ENCODE results near the gene TBC1D20. TPM values are rescaled to one million over a fixed set of nuclear protein-coding genes. Genes with fewer than 3 reads are reported as not detected.

Gene TBC1D20, protein sequence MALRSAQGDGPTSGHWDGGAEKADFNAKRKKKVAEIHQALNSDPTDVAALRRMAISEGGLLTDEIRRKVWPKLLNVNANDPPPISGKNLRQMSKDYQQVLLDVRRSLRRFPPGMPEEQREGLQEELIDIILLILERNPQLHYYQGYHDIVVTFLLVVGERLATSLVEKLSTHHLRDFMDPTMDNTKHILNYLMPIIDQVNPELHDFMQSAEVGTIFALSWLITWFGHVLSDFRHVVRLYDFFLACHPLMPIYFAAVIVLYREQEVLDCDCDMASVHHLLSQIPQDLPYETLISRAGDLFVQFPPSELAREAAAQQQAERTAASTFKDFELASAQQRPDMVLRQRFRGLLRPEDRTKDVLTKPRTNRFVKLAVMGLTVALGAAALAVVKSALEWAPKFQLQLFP
- 45.4 and 45.5 TPM in 2 replicates for total RNA-seq

DNA sequence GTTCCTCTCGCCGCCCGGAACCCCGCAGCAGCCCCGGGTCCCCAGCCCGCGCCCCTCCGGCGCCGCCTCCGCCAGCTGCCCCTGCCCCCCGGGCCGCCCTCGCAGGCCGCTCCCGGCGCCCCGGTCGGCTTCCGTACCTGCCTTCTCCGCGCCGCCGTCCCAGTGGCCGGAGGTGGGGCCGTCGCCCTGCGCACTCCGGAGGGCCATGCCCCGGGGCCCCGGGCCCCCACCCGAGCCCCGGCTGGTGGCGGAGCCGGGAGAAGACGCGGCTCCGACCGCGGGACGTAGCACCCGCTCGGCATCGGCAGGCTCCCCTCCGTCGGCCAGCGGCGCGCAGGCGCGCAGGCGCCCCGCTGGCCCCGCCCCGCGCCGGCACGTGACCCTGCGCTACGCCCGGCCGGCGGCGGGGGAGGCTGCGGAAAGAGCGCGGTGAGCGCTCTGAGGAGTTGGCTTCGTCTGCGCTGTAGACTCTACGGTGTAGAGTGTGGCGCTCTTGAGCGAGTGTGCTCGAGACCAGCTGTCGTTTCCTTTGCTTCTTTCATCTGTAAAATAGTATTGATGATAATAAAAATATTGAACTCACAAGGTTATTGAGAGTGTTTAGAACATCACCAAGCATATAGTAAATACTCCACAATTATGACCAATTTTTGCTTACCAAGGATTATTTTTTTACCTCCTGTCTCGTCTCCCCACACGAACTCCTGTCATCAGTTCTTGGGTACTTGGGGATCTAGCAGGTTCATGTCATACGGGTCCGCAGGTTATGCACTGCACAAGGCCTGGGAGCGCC, at the start of gene TBC1D20:
TSS of gene TBC1D20 (minus strand) at position 335 of the 793 bp plus-strand sequence. CDS start at position 207, 128 bp downstream.

DNA sequence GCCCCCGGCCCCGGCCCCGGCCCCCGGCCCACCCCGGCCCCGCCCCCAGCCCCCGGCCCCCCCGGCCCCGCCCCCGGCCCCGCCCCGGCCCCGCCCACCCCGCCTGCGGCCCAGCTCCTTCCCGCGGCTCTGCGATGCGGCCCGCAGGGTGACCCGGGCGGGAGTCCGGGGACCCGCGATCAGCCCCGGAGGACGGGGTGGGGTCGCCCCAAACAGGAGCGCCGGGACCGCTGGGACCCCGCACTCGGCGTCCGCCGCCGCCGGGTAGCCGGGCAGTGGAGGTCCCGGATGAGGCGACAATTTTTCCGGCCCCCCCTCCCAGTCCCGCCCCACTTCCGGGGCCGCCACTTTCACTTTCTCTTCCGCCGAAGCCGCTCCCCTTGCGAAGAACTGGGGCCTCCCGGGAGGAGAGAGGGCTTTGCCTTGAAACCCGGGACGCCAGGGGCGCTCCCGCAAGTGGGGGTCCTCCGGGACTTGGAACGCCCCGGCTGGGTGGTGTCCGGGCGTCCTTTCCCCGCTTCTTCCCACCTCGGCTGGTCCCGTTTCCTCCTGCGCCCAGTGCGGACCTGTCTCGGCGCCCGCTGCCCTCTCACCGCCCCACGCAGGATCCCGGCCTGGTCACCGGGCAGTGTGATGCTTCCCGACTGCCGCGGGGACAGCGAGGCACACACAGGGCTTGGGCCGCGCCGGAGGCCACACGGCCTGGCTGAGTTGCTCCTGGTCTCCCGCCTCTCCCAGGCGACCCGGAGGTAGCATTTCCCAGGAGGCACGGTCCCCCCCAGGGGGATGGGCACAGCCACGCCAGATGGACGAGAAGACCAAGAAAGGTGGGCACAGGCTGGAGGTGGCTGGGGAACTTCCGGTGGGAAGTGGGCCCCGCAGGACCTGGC, 54.1 kb downstream of the TBC1D20 start, which contains the start of gene RBCK1:
TSS of gene RBCK1 (plus strand) at position 347 of the 890 bp plus-strand sequence. CDS start at position 806, 459 bp downstream.

Small RNAs within 50 kb of the gene (small RNA-seq; reads per million reads assigned to genes)
- gene RF00019 = not detected

Other genes starting within 250 kb of the TBC1D20 start
- not detected in 2 replicates for gene DEFB129, start 235.3 kb downstream of the TBC1D20 start, total RNA-seq
- not detected in 2 replicates for gene DEFB132, start 204.8 kb downstream of the TBC1D20 start, total RNA-seq
- gene C20orf96, start 171.8 kb downstream of the TBC1D20 start, total RNA-seq = 0.65 and 1.2 TPM in 2 replicates
- 6.8 and 10.6 TPM in 2 replicates for gene ZCCHC3, start 165.0 kb downstream of the TBC1D20 start, total RNA-seq
- 3.4 and 4.8 TPM in 2 replicates for gene SOX12, start 137.0 kb downstream of the TBC1D20 start, total RNA-seq
- gene NRSN2, start 115.4 kb downstream of the TBC1D20 start, total RNA-seq = 26.7 and 51.0 TPM in 2 replicates
- 16.3 and 18.1 TPM in 2 replicates for gene TRIB3, start 81.8 kb downstream of the TBC1D20 start, total RNA-seq
- 49.4 and 51.7 TPM in 2 replicates for gene RBCK1, start 54.2 kb downstream of the TBC1D20 start, total RNA-seq
- gene CSNK2A1, start 81.3 kb upstream of the TBC1D20 start, total RNA-seq = 107 and 126 TPM in 2 replicates
- gene TCF15, start 147.8 kb upstream of the TBC1D20 start, total RNA-seq = not detected in 2 replicates
- 49.0 and 65.5 TPM in 2 replicates for gene SRXN1, start 190.7 kb upstream of the TBC1D20 start, total RNA-seq
- not detected in 2 replicates for gene SCRT2, start 213.3 kb upstream of the TBC1D20 start, total RNA-seq

Data from articular chondrocyte of knee joint (primary cell).